Keratinocyte (primary cell): Measurements from ENCODE around the gene CREB3. TPM values are rescaled to one million over a fixed set of nuclear protein-coding genes. Genes with fewer than 3 reads are reported as not detected.

Experiments used
- DNase-seq: peaks from one replicate; pipeline ENCODE4 v3.0.0-alpha.2; 2011; ENCODE audit warnings: low read depth, missing footprints, low spot score
- FAIRE-seq: peaks from 2 replicates; lab custom pipeline; 2011; peaks lifted over from hg19 to GRCh38; lab: Jason Lieb, UNC
- H2AFZ ChIP-seq: 2 replicates; pipeline ENCODE4 v1.6.0; 2012; ENCODE audit warnings: low read length, control low read depth, inconsistent platforms; ENCODE audit not compliant: control insufficient read depth
- H3K27ac ChIP-seq: 2 replicates; pipeline ENCODE4 v1.5.1; 2011; ENCODE audit warnings: low read length; ENCODE audit not compliant: control insufficient read depth, insufficient read depth
- H3K27me3 ChIP-seq: 3 replicates; pipeline ENCODE4 v1.6.0; 2011; ENCODE audit warnings: low read length; ENCODE audit not compliant: control insufficient read depth, insufficient read depth; ENCODE audit errors: extremely low read depth
- H3K36me3 ChIP-seq, 2 experiments: 2 replicates in 1 of 2; 3 replicates in 1 of 2; pipeline ENCODE4 v1.5.1; 2011; ENCODE audit warnings: low read length in 2 of 2, mild to moderate bottlenecking in 1 of 2; ENCODE audit not compliant: control insufficient read depth in 2 of 2, insufficient read depth in 2 of 2; ENCODE audit errors: extremely low read depth in 1 of 2
- H3K4me1 ChIP-seq: 3 replicates; pipeline ENCODE4 v1.5.1; 2011; ENCODE audit warnings: low read length; ENCODE audit not compliant: control insufficient read depth, insufficient read depth; ENCODE audit errors: extremely low read depth
- H3K4me2 ChIP-seq: 3 replicates; pipeline ENCODE4 v1.6.0; 2011; ENCODE audit warnings: low read depth, low read length; ENCODE audit not compliant: control insufficient read depth, insufficient read depth; ENCODE audit errors: extremely low read depth
- H3K4me3 ChIP-seq, 3 experiments: fragments of 200-600 bp in 1 of 3; sonication (generic) in 1 of 3; 2 replicates in 2 of 3; 3 replicates in 1 of 3; pipeline ENCODE4 v1.5.1; 2011 to 2016; ENCODE audit warnings: low read length in 3 of 3, mild to moderate bottlenecking in 3 of 3, control low read depth in 2 of 3, inconsistent platforms in 1 of 3, low read depth in 1 of 3, mixed read lengths in 1 of 3, mixed run types in 1 of 3, moderate library complexity in 1 of 3; ENCODE audit not compliant: control insufficient read depth in 2 of 3, insufficient read depth in 2 of 3; ENCODE audit errors: extremely low read depth in 1 of 3
- H3K79me2 ChIP-seq: 2 replicates; pipeline ENCODE4 v1.6.0; 2012; ENCODE audit warnings: low read length; ENCODE audit not compliant: control insufficient read depth, insufficient read depth
- H3K9ac ChIP-seq: 3 replicates; pipeline ENCODE4 v1.6.0; 2011; ENCODE audit warnings: low read length; ENCODE audit not compliant: control insufficient read depth, insufficient read depth; ENCODE audit errors: extremely low read depth
- H3K9me1 ChIP-seq: 3 replicates; pipeline ENCODE4 v1.6.0; 2011; ENCODE audit warnings: low read length; ENCODE audit not compliant: control insufficient read depth, insufficient read depth; ENCODE audit errors: extremely low read depth
- H3K9me3 ChIP-seq: 2 replicates; pipeline ENCODE4 v1.5.1; 2012; ENCODE audit warnings: low read depth, low read length; ENCODE audit not compliant: control insufficient read depth
- H4K20me1 ChIP-seq: 3 replicates; pipeline ENCODE4 v1.6.0; 2011; ENCODE audit warnings: low read length; ENCODE audit not compliant: control insufficient read depth, insufficient read depth; ENCODE audit errors: extremely low read depth
- CTCF ChIP-seq, 3 experiments: IDR thresholded peaks in 1 of 3; conservative IDR thresholded peaks in 1 of 3; optimal IDR thresholded peaks in 1 of 3; 2 replicates in 2 of 3; 3 replicates in 1 of 3; pipeline versions ENCODE3 to v1.5.1; 2011; ENCODE audit warnings: low read length in 3 of 3, mild to moderate bottlenecking in 3 of 3, moderate library complexity in 2 of 3, control low read depth in 1 of 3, inconsistent platforms in 1 of 3; ENCODE audit not compliant: insufficient read depth in 2 of 3; ENCODE audit errors: extremely low read depth in 1 of 3
- EZH2 ChIP-seq: IDR thresholded peaks from one replicate; pipeline ENCODE4 v1.6.1; 2012; ENCODE audit warnings: inconsistent platforms, mild to moderate bottlenecking, low read length, moderate library complexity
- dilution Hi-C: fragments of 300-500 bp; cut with MboI; formaldehyde crosslinking; loops from one replicate; pipeline ENCODE4 v1.7.0; 2020; ENCODE audit warnings: low sequenced_read_pairs; ENCODE audit not compliant: extremely low pct_ligation_motif_present
- polyA plus RNA-seq, 5 experiments: library from polyadenylated mRNA; depleted of rRNA in 3 of 5; stranded (reverse) in 3 of 5; stranded (forward) in 1 of 5; unstranded in 1 of 5; fragments of >200 nt; gene quantifications; 1 replicate in 1 of 5; 2 replicates in 3 of 5; 3 replicates in 1 of 5; pipeline versions ENCODE4 v1.2.1 to v1.2.3, GENCODE V29; 2011 to 2012; ENCODE audit warnings: missing spikeins in 2 of 5, low read depth in 1 of 5, low replicate concordance in 1 of 5

The CREB3 gene
- polyA plus RNA-seq, 1 donor (not counting 4 experiments of a cell fraction or from before 2014, with no cell fraction given), result 24.6 TPM

GRCh38 chr9:35684921-35685320 lies 47.5 kb upstream of the CREB3 start:
- Histone ChIP-seq H3K4me1 (peaks cover 16% of the 10 kb centered on the region), H3K4me3 (no peak overlapping the region), H4K20me1 (no peaks in the 10 kb centered on the region), H3K4me2 (no peak overlapping the region), H3K27me3 (no peaks in the 10 kb centered on the region), H2AFZ (no peak overlapping the region), H3K9me3 (no peaks in the 10 kb centered on the region), H3K9me1 (no peaks in the 10 kb centered on the region), H3K36me3 (peaks cover 4 to 6% of the 10 kb centered on the region in 2 experiments), H3K9ac (no peak overlapping the region), H3K79me2 (no peaks in the 10 kb centered on the region), H3K27ac (no peak overlapping the region)
- TF ChIP-seq CTCF (optimal IDR thresholded peaks at IDR 0.05 in 1 of 3, IDR thresholded peaks at IDR 0.05 in 1 of 3, conservative IDR thresholded peaks at IDR 0.05 in 1 of 3; ENCODE audit: extremely low read depth in 1 of 3, insufficient read depth in 2 of 3, low read length in 3 of 3) (no peak), EZH2 (no peak)
- FAIRE-seq (no peak), DNase-seq (no peak)
- dilution Hi-C loops, result no loop called here

- DNase-seq (no peak), FAIRE-seq (no peak)
- TF ChIP-seq EZH2 (no peak), CTCF (optimal IDR thresholded peaks at IDR 0.05 in 1 of 3, IDR thresholded peaks at IDR 0.05 in 1 of 3, conservative IDR thresholded peaks at IDR 0.05 in 1 of 3; ENCODE audit: extremely low read depth in 1 of 3, insufficient read depth in 2 of 3, low read length in 3 of 3) (no peak)
- no peaks in the 10 kb centered on the region for H3K79me2 ChIP-seq
- no peak overlapping the region for H3K9ac ChIP-seq
- H4K20me1 ChIP-seq, result no peaks in the 10 kb centered on the region
- H3K4me2 ChIP-seq, result no peak overlapping the region
- H3K27me3 ChIP-seq, result no peaks in the 10 kb centered on the region
- dilution Hi-C loops, result no loop called here
- no peaks in the 10 kb centered on the region for H3K9me3 ChIP-seq
- peaks cover 16% of the 10 kb centered on the region for H3K4me1 ChIP-seq
- H3K4me3 ChIP-seq, result no peak overlapping the region
- H2AFZ ChIP-seq, result no peak overlapping the region
- no peak overlapping the region for H3K27ac ChIP-seq
- H3K36me3 ChIP-seq, result peaks cover 4 to 6% of the 10 kb centered on the region in 2 experiments
- no peaks in the 10 kb centered on the region for H3K9me1 ChIP-seq
Measured at GRCh38 chr9:35685506-35685905, 47.0 kb upstream of the CREB3 start.
